ENCODE results near the gene TECPR2.

TECPR2 gene

GRCh38 chr14:102508774-102509745, 146.3 kb downstream of the TECPR2 start:
- H3K4me1 Mint-ChIP-seq = peaks cover 11% of the 10 kb centered on the region
- H3K9me3 Mint-ChIP-seq = no peaks in the 10 kb centered on the region
- H3K27ac Mint-ChIP-seq (ENCODE audit: low read depth) = peak overlapping the region; percentile 38
- ATAC-seq (replicated peaks; ENCODE audit: extremely low read depth, poor library complexity, severe bottlenecking) (peak; percentile 10), DNase-seq (ENCODE audit: low spot score in 2 of 2) (peak in 1 of 2 donors; percentile 32)
- H3K36me3 Mint-ChIP-seq (ENCODE audit: insufficient read depth) = peaks cover 8% of the 10 kb centered on the region
- H3K4me3 Mint-ChIP-seq = peak overlapping the region; percentile 81
- no peaks in the 10 kb centered on the region for H3K27me3 Mint-ChIP-seq

GRCh38 chr14:102509746-102510615, 147.2 kb downstream of the TECPR2 start, which contains the start of gene ANKRD9:
Gene ANKRD9 (minus strand): TSS chr14:102509776. CDS start chr14:102507889, 1,887 bp downstream.
- Mint-ChIP-seq H3K4me3 (peak within 1 kb of the TSS; percentile 81), H3K9me3 (no peaks in the 10 kb centered on the region), H3K4me1 (peaks cover 11% of the 10 kb centered on the region), H3K27ac (ENCODE audit: low read depth) (peak within 1 kb of the TSS; percentile 53), H3K27me3 (no peaks in the 10 kb centered on the region), H3K36me3 (ENCODE audit: insufficient read depth) (peaks cover 8% of the 10 kb centered on the region)
- DNase-seq (ENCODE audit: low spot score in 2 of 2) = peak; percentile 54 to 60
- peak; percentile 84 for ATAC-seq (replicated peaks; ENCODE audit: extremely low read depth, poor library complexity, severe bottlenecking)

GRCh38 chr14:102510616-102511520, 148.1 kb downstream of the TECPR2 start:
- Mint-ChIP-seq H3K4me3 (peak overlapping the region; percentile 81), H3K27me3 (no peaks in the 10 kb centered on the region), H3K9me3 (no peaks in the 10 kb centered on the region), H3K27ac (ENCODE audit: low read depth) (peak overlapping the region; percentile 53), H3K4me1 (peaks cover 11% of the 10 kb centered on the region), H3K36me3 (ENCODE audit: insufficient read depth) (peaks cover 8% of the 10 kb centered on the region)
- DNase-seq (ENCODE audit: low spot score in 2 of 2) = no peak
- no peak for ATAC-seq (replicated peaks; ENCODE audit: extremely low read depth, poor library complexity, severe bottlenecking)

GRCh38 chr14:102511538-102511937, 148.8 kb downstream of the TECPR2 start:
- DNase-seq (ENCODE audit: low spot score in 2 of 2) (no peak), ATAC-seq (replicated peaks; ENCODE audit: extremely low read depth, poor library complexity, severe bottlenecking) (no peak)
- H3K27ac Mint-ChIP-seq (ENCODE audit: low read depth) = no peak overlapping the region
- H3K27me3 Mint-ChIP-seq = no peaks in the 10 kb centered on the region
- peaks cover 11% of the 10 kb centered on the region for H3K36me3 Mint-ChIP-seq (ENCODE audit: insufficient read depth)
- no peaks in the 10 kb centered on the region for H3K9me3 Mint-ChIP-seq
- H3K4me3 Mint-ChIP-seq = peak overlapping the region; percentile 81
- H3K4me1 Mint-ChIP-seq = peaks cover 15% of the 10 kb centered on the region

GRCh38 chr14:102512793-102513300, 150.1 kb downstream of the TECPR2 start:
- no peak for ATAC-seq (replicated peaks; ENCODE audit: extremely low read depth, poor library complexity, severe bottlenecking)
- H3K27me3 Mint-ChIP-seq = no peaks in the 10 kb centered on the region
- H3K27ac Mint-ChIP-seq (ENCODE audit: low read depth) = no peak overlapping the region
- DNase-seq (ENCODE audit: low spot score in 2 of 2) = no peak
- H3K36me3 Mint-ChIP-seq (ENCODE audit: insufficient read depth) = peaks cover 11% of the 10 kb centered on the region
- H3K4me1 Mint-ChIP-seq = peaks cover 15% of the 10 kb centered on the region
- no peak overlapping the region for H3K4me3 Mint-ChIP-seq
- no peaks in the 10 kb centered on the region for H3K9me3 Mint-ChIP-seq

GRCh38 chr14:102513899-102514772, 151.4 kb downstream of the TECPR2 start:
- peaks cover 15% of the 10 kb centered on the region for H3K4me1 Mint-ChIP-seq
- DNase-seq (ENCODE audit: low spot score in 2 of 2) (no peak), ATAC-seq (replicated peaks; ENCODE audit: extremely low read depth, poor library complexity, severe bottlenecking) (no peak)
- H3K9me3 Mint-ChIP-seq = no peaks in the 10 kb centered on the region
- no peak overlapping the region for H3K4me3 Mint-ChIP-seq
- no peak overlapping the region for H3K27ac Mint-ChIP-seq (ENCODE audit: low read depth)
- peaks cover 10% of the 10 kb centered on the region for H3K36me3 Mint-ChIP-seq (ENCODE audit: insufficient read depth)
- no peaks in the 10 kb centered on the region for H3K27me3 Mint-ChIP-seq

- H3K27me3 Mint-ChIP-seq = no peaks in the 10 kb centered on the region
- H3K9me3 Mint-ChIP-seq = no peaks in the 10 kb centered on the region
- H3K27ac Mint-ChIP-seq (ENCODE audit: low read depth) = no peak overlapping the region
- H3K4me1 Mint-ChIP-seq = peaks cover 13% of the 10 kb centered on the region
- DNase-seq (ENCODE audit: low spot score in 2 of 2) (no peak), ATAC-seq (replicated peaks; ENCODE audit: extremely low read depth, poor library complexity, severe bottlenecking) (no peak)
- no peak overlapping the region for H3K4me3 Mint-ChIP-seq
- H3K36me3 Mint-ChIP-seq (ENCODE audit: insufficient read depth) = peaks cover 9% of the 10 kb centered on the region
Measured at GRCh38 chr14:102514987-102515733, 152.4 kb downstream of the TECPR2 start.

GRCh38 chr14:102516531-102517391, 154.0 kb downstream of the TECPR2 start:
- Mint-ChIP-seq H3K4me1 (peaks cover 4% of the 10 kb centered on the region), H3K27me3 (no peaks in the 10 kb centered on the region), H3K9me3 (no peaks in the 10 kb centered on the region), H3K27ac (ENCODE audit: low read depth) (peak overlapping the region; percentile 76), H3K4me3 (peak overlapping the region; percentile 82), H3K36me3 (ENCODE audit: insufficient read depth) (peaks cover 7% of the 10 kb centered on the region)
- peak; percentile 64 for ATAC-seq (replicated peaks; ENCODE audit: extremely low read depth, poor library complexity, severe bottlenecking)
- peak in 1 of 2 donors; percentile 63 for DNase-seq (ENCODE audit: low spot score in 2 of 2)

- Mint-ChIP-seq H3K27me3 (no peaks in the 10 kb centered on the region), H3K27ac (ENCODE audit: low read depth) (peak overlapping the region; percentile 61)
- ATAC-seq (replicated peaks; ENCODE audit: extremely low read depth, poor library complexity, severe bottlenecking) = no peak
Measured at GRCh38 chr14:102517392-102518062, 154.8 kb downstream of the TECPR2 start.

More at GRCh38 chr14:102517392-102518062, 154.8 kb downstream of the TECPR2 start:
- Mint-ChIP-seq H3K4me3 (peak overlapping the region; percentile 75), H3K9me3 (no peaks in the 10 kb centered on the region), H3K36me3 (ENCODE audit: insufficient read depth) (peaks cover 7% of the 10 kb centered on the region), H3K4me1 (peaks cover 4% of the 10 kb centered on the region)
- DNase-seq (ENCODE audit: low spot score in 2 of 2) = no peak
